Adrenal gland (tissue), 5 donors: Measurements from ENCODE around the gene FANCI.

Experiments
- CTCF ChIP-seq, 6 experiments: fragments of 450-650 bp in 4 of 6; fragments of 200-600 bp in 2 of 6; sonication (generic) in 1 of 6; IDR thresholded peaks; 1 replicate in 5 of 6; 2 replicates in 1 of 6; pipeline versions ENCODE4 v1.5.1 to v1.8.0; 2016 to 2021; ENCODE audit warnings: antibody characterized with exemption in 6 of 6, mild to moderate bottlenecking in 2 of 6, moderate library complexity in 1 of 6
- POLR2A ChIP-seq, 2 donors: fragments of 450-650 bp; IDR thresholded peaks; one replicate each; pipeline ENCODE4 v1.6.1; 2017; ENCODE audit warnings: antibody characterized with exemption in 2 of 2, mild to moderate bottlenecking in 2 of 2, moderate library complexity in 1 of 2
- donor health status: DM: no; HTN: no; CAD: no.

- no peak for TF ChIP-seq CTCF (IDR thresholded peaks at IDR 0.05)
- no peak for TF ChIP-seq POLR2A (IDR thresholded peaks at IDR 0.05)
These were observed 75.9 kb downstream of the FANCI start for GRCh38 chr15:89319678-89320077.
